CD4-positive, alpha-beta T cell (primary cell): ENCODE data around the gene CRYZ. TPM values are rescaled to one million over a fixed set of nuclear protein-coding genes. Genes with fewer than 3 reads are reported as not detected.
"Not testable (repeated sequence)": the region's sequence is repeated elsewhere in the genome, so short reads cannot be mapped to it uniquely, and the experiment has no call there.

Experiments used
- ATAC-seq: fragments of 200-7000 bp; cut with Tn5 transposase; one replicate; pipeline ENCODE4 v1.10.0; 2022; ENCODE audit warnings: mild to moderate bottlenecking; ENCODE audit not compliant: poor library complexity
- CTCF ChIA-PET: fragments of 350-600 bp; sonication (Branson Sonifier 250); formaldehyde crosslinking; loops from one replicate; lab custom pipeline; 2021; ENCODE audit warnings: antibody characterized with exemption, inconsistent platforms; lab: Charles Lee
- POLR2A ChIA-PET: fragments of 350-600 bp; sonication (Branson Sonifier 250); formaldehyde crosslinking; loops from one replicate; lab custom pipeline; 2021; ENCODE audit warnings: antibody characterized with exemption, inconsistent platforms; lab: Charles Lee
- DNase-seq, 14 experiments: peaks; one replicate each; pipeline ENCODE4 v3.0.0-alpha.2; 2013 to 2020; ENCODE audit warnings: mixed read lengths in 2 of 14
- H3K27ac ChIP-seq, 2 donors: one replicate each; pipeline versions ENCODE4 v1.5.1 to v1.7.0; 2013; ENCODE audit warnings: low read length in 2 of 2, low read depth in 1 of 2, mild to moderate bottlenecking in 1 of 2
- H3K27me3 ChIP-seq, 2 experiments: 1 replicate in 1 of 2; 2 replicates in 1 of 2; pipeline versions ENCODE4 v1.6.1 to v1.7.0; 2013; ENCODE audit warnings: low read length in 2 of 2, control low read depth in 1 of 2, mild to moderate bottlenecking in 1 of 2, moderate library complexity in 1 of 2; ENCODE audit not compliant: insufficient read depth in 2 of 2, control insufficient read depth in 1 of 2
- H3K36me3 ChIP-seq: one replicate; pipeline ENCODE4 v1.6.1; 2013; ENCODE audit warnings: low read length, control low read depth; ENCODE audit not compliant: insufficient read depth
- H3K4me1 ChIP-seq: one replicate; pipeline ENCODE4 v1.6.1; 2013; ENCODE audit warnings: low read length, control low read depth; ENCODE audit not compliant: insufficient read depth
- H3K4me3 ChIP-seq: one replicate; pipeline ENCODE4 v1.5.1; 2013; ENCODE audit warnings: mild to moderate bottlenecking, low read length, moderate library complexity
- H3K9me3 ChIP-seq, 2 experiments: 1 replicate in 1 of 2; 2 replicates in 1 of 2; pipeline versions ENCODE4 v1.6.1 to v1.7.0; 2013; ENCODE audit warnings: low read length in 2 of 2, mild to moderate bottlenecking in 2 of 2, control low read depth in 1 of 2, moderate library complexity in 1 of 2; ENCODE audit not compliant: control insufficient read depth in 1 of 2, insufficient read depth in 1 of 2
- H3K27ac Mint-ChIP-seq: one replicate; pipeline ENCODE4 v1.8.0; 2020; ENCODE audit warnings: mixed read lengths
- H3K27me3 Mint-ChIP-seq: one replicate; pipeline ENCODE4 v1.8.0; 2021; ENCODE audit warnings: mixed read lengths
- H3K36me3 Mint-ChIP-seq: one replicate; pipeline ENCODE4 v1.8.0; 2021; ENCODE audit warnings: low read depth, mixed read lengths
- H3K4me1 Mint-ChIP-seq: one replicate; pipeline ENCODE4 v1.8.0; 2021; ENCODE audit warnings: low read depth, mixed read lengths
- H3K4me3 Mint-ChIP-seq: one replicate; pipeline ENCODE4 v1.8.0; 2020; ENCODE audit warnings: mild to moderate bottlenecking, mixed read lengths
- H3K9me3 Mint-ChIP-seq: one replicate; pipeline ENCODE4 v1.8.0; 2020; ENCODE audit warnings: mixed read lengths
- intact Hi-C, 2 experiments: fragments of 100-400 bp; cut with DNase I in 1 of 2; cut with micrococcal nuclease in 1 of 2; formaldehyde crosslinking; loops; one replicate each; pipeline versions ENCODE4 v1.15.1 to v1.9.0; 2023 to 2025; cut with DNase I, micrococcal nuclease
- total RNA-seq, 174 experiments: library from RNA in 2 of 174; stranded (reverse) in 2 of 174; gene quantifications; one replicate each; pipeline ENCODE4 v1.2.3 and lab custom pipeline; 2021 to 2026
- TF ChIP-seq, protein P1 (sequence below): fragments of 200-600 bp; IDR thresholded peaks from one replicate; pipeline ENCODE4 v1.8.0; 2022; ENCODE audit warnings: antibody characterized with exemption, mild to moderate bottlenecking

Gene CRYZ
- total RNA-seq, 2 experiments from 2014 or later = 4.6 to 6.2 TPM

DNA sequence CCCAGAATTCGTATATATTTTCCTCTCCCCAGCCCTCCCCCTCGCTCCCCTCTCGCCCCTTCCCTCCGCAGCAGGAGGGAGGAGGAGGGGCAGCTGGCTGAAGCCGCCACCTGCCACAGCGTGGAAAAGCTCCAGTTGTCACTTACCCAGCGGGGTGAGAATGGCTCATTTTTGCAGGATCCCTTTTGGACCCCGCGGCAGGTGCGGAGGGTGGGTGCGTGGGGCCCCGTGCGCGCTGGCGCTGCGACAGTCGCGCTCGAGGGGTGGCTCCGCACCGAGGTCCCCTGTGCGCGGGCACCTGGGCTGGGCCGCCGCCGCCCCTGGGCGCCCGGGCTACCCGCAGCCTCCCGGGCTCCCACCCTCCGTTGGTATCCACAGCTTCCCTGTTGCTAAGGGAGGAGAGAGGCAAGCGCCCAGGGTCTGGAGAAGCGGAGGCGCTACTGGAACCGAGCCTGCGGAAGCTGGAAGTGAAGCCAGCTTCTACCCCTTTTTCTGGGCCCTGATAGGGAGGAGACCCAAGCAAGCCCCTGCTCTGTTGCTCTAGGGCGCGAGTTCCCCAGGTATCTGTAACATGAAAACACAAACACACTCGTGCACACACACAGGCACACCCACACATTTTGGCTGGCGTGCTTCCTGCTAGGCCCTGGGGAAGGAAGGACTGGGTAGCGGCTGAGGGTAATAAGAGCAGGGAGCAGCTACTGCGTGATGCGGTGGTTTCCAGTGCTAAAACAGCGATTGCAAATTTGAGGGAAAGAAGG is 59.3 kb downstream of the CRYZ start, which contains the start of gene ERICH3:
TSS of gene ERICH3 (minus strand) at position 442 of the 761 bp plus-strand sequence. CDS start at position 169, 273 bp downstream.
- TF ChIP-seq, protein P1, sequence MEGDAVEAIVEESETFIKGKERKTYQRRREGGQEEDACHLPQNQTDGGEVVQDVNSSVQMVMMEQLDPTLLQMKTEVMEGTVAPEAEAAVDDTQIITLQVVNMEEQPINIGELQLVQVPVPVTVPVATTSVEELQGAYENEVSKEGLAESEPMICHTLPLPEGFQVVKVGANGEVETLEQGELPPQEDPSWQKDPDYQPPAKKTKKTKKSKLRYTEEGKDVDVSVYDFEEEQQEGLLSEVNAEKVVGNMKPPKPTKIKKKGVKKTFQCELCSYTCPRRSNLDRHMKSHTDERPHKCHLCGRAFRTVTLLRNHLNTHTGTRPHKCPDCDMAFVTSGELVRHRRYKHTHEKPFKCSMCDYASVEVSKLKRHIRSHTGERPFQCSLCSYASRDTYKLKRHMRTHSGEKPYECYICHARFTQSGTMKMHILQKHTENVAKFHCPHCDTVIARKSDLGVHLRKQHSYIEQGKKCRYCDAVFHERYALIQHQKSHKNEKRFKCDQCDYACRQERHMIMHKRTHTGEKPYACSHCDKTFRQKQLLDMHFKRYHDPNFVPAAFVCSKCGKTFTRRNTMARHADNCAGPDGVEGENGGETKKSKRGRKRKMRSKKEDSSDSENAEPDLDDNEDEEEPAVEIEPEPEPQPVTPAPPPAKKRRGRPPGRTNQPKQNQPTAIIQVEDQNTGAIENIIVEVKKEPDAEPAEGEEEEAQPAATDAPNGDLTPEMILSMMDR = no peak
- ATAC-seq (no peak), DNase-seq (no peak)
- Mint-ChIP-seq H3K27me3 (peaks cover 55% of the 10 kb centered on the region), H3K27ac (no peak within 1 kb of the TSS), H3K4me1 (no peaks in the 10 kb centered on the region), H3K9me3 (no peaks in the 10 kb centered on the region), H3K36me3 (no peaks in the 10 kb centered on the region), H3K4me3 (no peak within 1 kb of the TSS)
- CTCF ChIA-PET = no interaction called here
- Histone ChIP-seq H3K4me3 (no peak within 1 kb of the TSS), H3K9me3 (peaks cover 0 to 5% of the 10 kb centered on the region in 2 experiments), H3K27me3 (peaks cover 13 to 20% of the 10 kb centered on the region in 2 experiments), H3K36me3 (no peaks in the 10 kb centered on the region), H3K4me1 (peaks cover 4% of the 10 kb centered on the region), H3K27ac (no peak within 1 kb of the TSS)
- intact Hi-C loops = no loop called here
- POLR2A ChIA-PET = no interaction called here

DNA sequence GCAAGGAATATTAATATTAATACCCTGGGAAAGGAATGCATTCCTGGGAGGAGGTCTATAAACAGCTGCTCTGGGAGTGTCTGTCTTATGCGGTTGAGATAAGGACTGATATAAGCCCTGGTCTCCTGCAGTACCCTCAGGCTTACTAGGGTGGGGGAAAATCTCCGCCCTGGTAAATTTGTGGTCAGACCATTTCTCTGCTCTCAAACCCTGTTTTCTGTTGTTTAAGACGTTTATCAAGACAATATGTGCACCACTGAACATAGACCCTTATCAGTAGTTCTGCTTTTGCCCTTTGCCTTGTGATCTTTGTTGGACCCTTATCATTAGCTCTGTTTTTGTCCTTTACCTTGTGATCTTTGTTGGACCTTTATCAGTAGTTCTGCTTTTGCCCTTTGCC is 62.0 kb downstream of the CRYZ start:
- H3K4me3 Mint-ChIP-seq, H3K4me1 Mint-ChIP-seq, H3K36me3 Mint-ChIP-seq, POLR2A ChIA-PET, H3K9me3 Mint-ChIP-seq, H3K4me1 ChIP-seq, intact Hi-C loops, H3K27ac Mint-ChIP-seq, H3K9me3 ChIP-seq, ATAC-seq, H3K36me3 ChIP-seq, H3K27ac ChIP-seq, DNase-seq, H3K4me3 ChIP-seq, CTCF ChIA-PET: not testable (repeated sequence)
- peaks cover 43% of the 10 kb centered on the region for H3K27me3 Mint-ChIP-seq
- peaks cover 13 to 20% of the 10 kb centered on the region in 2 experiments for H3K27me3 ChIP-seq

Other genes starting within 250 kb of the CRYZ start
- not detected for gene LRRC53, start 220.4 kb downstream of the CRYZ start, total RNA-seq
- not detected for gene ERICH3, start 59.3 kb downstream of the CRYZ start, total RNA-seq
- gene TYW3, start 102 bp upstream of the CRYZ start, total RNA-seq = 10 to 100 TPM in 1 of 2 experiments, 1 to 10 TPM in 1; 9.9 to 10.1 TPM